GM21390 (cell line): ENCODE results near the gene PYURF.
"Not testable (repeated sequence)": the region's sequence is repeated elsewhere in the genome, so short reads cannot be mapped to it uniquely, and the experiment has no call there.

ENCODE experiments used
- ATAC-seq: cut with Tn5 transposase; IDR thresholded peaks from one replicate; pipeline ENCODE4 v1.9.1; 2021; ENCODE audit not compliant: unreplicated experiment

PYURF gene

GRCh38 chr4:88523325-88524129 is at the start of gene PYURF:
Gene PYURF (minus strand): TSS chr4:88523776. CDS start chr4:88523700, 76 bp downstream.
- peak; percentile 85 for ATAC-seq

GRCh38 chr4:88570001-88570400 is 46.4 kb upstream of the PYURF start:
- no peak for ATAC-seq

GRCh38 chr4:88567591-88567990 is 44.0 kb upstream of the PYURF start:
- no peak for ATAC-seq

- ATAC-seq: no peak
Measured at GRCh38 chr4:88549815-88550214, 26.2 kb upstream of the PYURF start.

- ATAC-seq: not testable (repeated sequence)
Measured at GRCh38 chr4:88539322-88540068, 15.9 kb upstream of the PYURF start.

GRCh38 chr4:88537709-88538108 is 14.1 kb upstream of the PYURF start:
- no peak for ATAC-seq

GRCh38 chr4:88535090-88535755 is 11.6 kb upstream of the PYURF start:
- no peak for ATAC-seq

GRCh38 chr4:88533937-88534750 is 10.6 kb upstream of the PYURF start:
- ATAC-seq: no peak

GRCh38 chr4:88533088-88533790 is 9.7 kb upstream of the PYURF start:
- no peak for ATAC-seq

GRCh38 chr4:88531549-88531948 is 8.0 kb upstream of the PYURF start:
- no peak for ATAC-seq

GRCh38 chr4:88528861-88529260 is 5.3 kb upstream of the PYURF start:
- no peak for ATAC-seq

- peak; percentile 39 for ATAC-seq
Measured at GRCh38 chr4:88527787-88528186, 4.2 kb upstream of the PYURF start.

GRCh38 chr4:88526221-88526815 is 2.7 kb upstream of the PYURF start:
- no peak for ATAC-seq

- ATAC-seq: no peak
Measured at GRCh38 chr4:88524171-88524570, 595 bp upstream of the PYURF start.

- ATAC-seq: peak; percentile 29
Measured at GRCh38 chr4:88522702-88523324, 763 bp downstream of the PYURF start.

- ATAC-seq: no peak
Measured at GRCh38 chr4:88518911-88519310, 4.7 kb downstream of the PYURF start.

GRCh38 chr4:88517825-88518224 is 5.8 kb downstream of the PYURF start:
- ATAC-seq: no peak

- ATAC-seq: no peak
Measured at GRCh38 chr4:88516746-88517145, 6.8 kb downstream of the PYURF start.
